GM13976 (cell line): ENCODE data around the gene QTRT2.

Experiments
- DNase-seq: peaks from one replicate; pipeline ENCODE4 v3.0.0; 2012; ENCODE audit warnings: low spot score
- CTCF ChIP-seq: IDR thresholded peaks from 2 replicates; pipeline ENCODE4 v1.5.1; 2012; ENCODE audit warnings: borderline replicate concordance, mild to moderate bottlenecking; ENCODE audit not compliant: insufficient read depth; ENCODE audit errors: extremely low read depth, missing control alignments, control extremely low read depth
- in situ Hi-C: fragments of 300-500 bp; cut with MboI; formaldehyde crosslinking; loops from one replicate; pipeline ENCODE4 v1.12.0; 2022; ENCODE audit warnings: low sequenced_read_pairs, mixed read lengths, inconsistent platforms; ENCODE audit not compliant: unreplicated experiment

Gene QTRT2

DNA sequence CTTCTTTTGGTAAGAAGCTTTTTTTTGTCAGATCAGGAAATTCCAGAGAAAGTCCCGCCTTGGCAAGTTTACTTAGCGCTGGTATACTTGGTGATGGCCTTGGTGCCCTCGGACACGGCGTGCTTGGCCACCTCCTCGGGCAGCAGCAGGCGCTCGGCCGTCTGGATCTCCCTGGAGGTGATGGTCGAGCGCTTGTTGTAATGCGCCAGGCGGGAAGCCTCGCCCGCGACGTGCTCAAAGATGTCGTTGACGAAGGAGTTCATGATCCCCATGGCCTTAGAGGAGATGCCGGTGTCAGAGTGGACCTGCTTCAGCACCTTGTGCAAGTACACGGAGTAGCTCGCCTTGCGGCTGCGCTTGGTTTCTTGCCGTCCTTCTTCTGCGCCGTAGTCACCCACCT is 46.6 kb downstream of the QTRT2 start:
- in situ Hi-C loops = no loop called here
- no peak for DNase-seq
- TF ChIP-seq CTCF = no peak

GRCh38 chr3:114103858-114104257 is 47.3 kb downstream of the QTRT2 start:
- no peak for TF ChIP-seq CTCF
- in situ Hi-C loops = no loop called here
- DNase-seq = no peak

GRCh38 chr3:114104414-114104813 is 47.9 kb downstream of the QTRT2 start:
- DNase-seq = no peak
- in situ Hi-C loops = no loop called here
- no peak for TF ChIP-seq CTCF

GRCh38 chr3:114108137-114108536 is 51.6 kb downstream of the QTRT2 start:
- in situ Hi-C loops = no loop called here
- no peak for DNase-seq
- no peak for TF ChIP-seq CTCF

- in situ Hi-C loops = no loop called here
- DNase-seq = no peak
- no peak for TF ChIP-seq CTCF
Observed at GRCh38 chr3:114110439-114110838, 53.9 kb downstream of the QTRT2 start.

DNA sequence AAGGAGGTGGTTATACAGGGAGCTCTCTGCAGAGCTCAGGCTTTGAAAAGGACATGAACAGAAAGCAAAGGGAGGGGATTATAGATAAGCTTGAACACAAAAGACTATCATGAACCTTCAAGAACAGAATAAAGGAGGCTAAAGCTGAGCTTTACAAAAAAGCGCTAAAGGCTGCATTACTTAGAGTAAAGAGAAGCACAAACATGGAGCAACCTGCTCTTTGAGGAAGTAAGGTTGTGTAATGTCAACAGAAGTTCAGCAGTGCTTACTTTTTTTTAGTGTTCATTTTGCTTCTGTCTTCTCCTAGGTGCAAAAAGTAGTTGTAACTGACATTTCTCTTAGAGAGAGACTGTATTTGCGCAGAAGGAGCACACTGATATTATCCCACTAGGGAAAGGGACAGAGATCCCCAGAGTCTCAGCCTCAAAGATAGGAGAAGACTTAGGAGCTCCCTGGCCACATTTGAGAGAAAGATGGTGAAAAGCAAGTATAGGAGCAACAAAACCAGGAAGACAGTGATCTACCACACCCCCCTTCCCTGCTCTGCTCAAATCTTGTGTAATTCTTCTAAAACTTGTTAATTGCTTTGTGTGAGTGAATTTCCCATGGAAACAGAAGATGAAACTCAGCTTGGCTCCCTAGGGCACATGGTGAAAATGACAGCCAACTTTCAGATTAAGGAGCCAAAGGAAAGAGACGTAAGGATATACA is 54.7 kb downstream of the QTRT2 start:
- no peak for DNase-seq
- no peak for TF ChIP-seq CTCF

More for the DNA sequence above, 54.7 kb downstream of the QTRT2 start:
- in situ Hi-C loops = no loop called here
